Adrenal gland (tissue), 12 donors: ENCODE data around the gene ROM1. TPM values are rescaled to one million over a fixed set of nuclear protein-coding genes. Genes with fewer than 3 reads are reported as not detected.
A peak's percentile ranks its signal among the peaks of the same experiment; 100 is the strongest.

Experiments used
- DNase-seq, 7 donors: peaks; one replicate each; pipeline ENCODE4 v3.0.0-alpha.2; 2019 to 2020
- H3K27ac ChIP-seq, 5 donors: fragments of 200-600 bp; sonication (generic) in 4 of 5; 1 replicate in 3 of 5; 2 replicates in 2 of 5; pipeline versions ENCODE4 v1.5.1 to v1.8.0; 2016 to 2020; ENCODE audit warnings: mild to moderate bottlenecking in 1 of 5
- H3K27me3 ChIP-seq: fragments of 200-600 bp; 2 replicates; pipeline ENCODE4 v1.8.0; 2021
- H3K36me3 ChIP-seq, 2 donors: fragments of 200-600 bp; replicated peaks in 1 of 2; 1 replicate in 1 of 2; 2 replicates in 1 of 2; pipeline versions ENCODE4 v1.5.1 to v1.8.0; 2018 to 2022
- H3K4me1 ChIP-seq, 2 donors: fragments of 200-600 bp; replicated peaks in 1 of 2; 1 replicate in 1 of 2; 2 replicates in 1 of 2; pipeline versions ENCODE4 v1.5.1 to v1.8.0; 2018 to 2021
- H3K4me3 ChIP-seq, 4 donors: fragments of 200-600 bp; sonication (generic) in 3 of 4; one replicate each; pipeline ENCODE4 v1.5.1; 2016 to 2018
- H3K9me3 ChIP-seq, 3 donors: fragments of 200-600 bp; sonication (generic) in 1 of 3; replicated peaks in 1 of 3; 1 replicate in 2 of 3; 2 replicates in 1 of 3; pipeline versions ENCODE4 v1.5.1 to v1.8.0; 2016 to 2021
- CTCF ChIP-seq, 6 experiments: fragments of 450-650 bp in 4 of 6; fragments of 200-600 bp in 2 of 6; sonication (generic) in 1 of 6; IDR thresholded peaks; 1 replicate in 5 of 6; 2 replicates in 1 of 6; pipeline versions ENCODE4 v1.5.1 to v1.8.0; 2016 to 2021; ENCODE audit warnings: antibody characterized with exemption in 6 of 6, mild to moderate bottlenecking in 2 of 6, moderate library complexity in 1 of 6
- POLR2A ChIP-seq, 2 donors: fragments of 450-650 bp; IDR thresholded peaks; one replicate each; pipeline ENCODE4 v1.6.1; 2017; ENCODE audit warnings: antibody characterized with exemption in 2 of 2, mild to moderate bottlenecking in 2 of 2, moderate library complexity in 1 of 2
- WGBS, 4 donors: extraction: QIAGEN DNeasy Blood & Tissue Kit in 2 of 4; methylation state at CpG; one replicate each; pipeline versions ENCODE4 v1.1.5 to v1.1.7; 2013 to 2017; 5-methylcytosine and 5-hydroxymethylcytosine counted together
- intact Hi-C, 2 donors: fragments of 100-400 bp; cut with DNase I; formaldehyde crosslinking; loops; one replicate each; pipeline versions ENCODE4 v1.14.1 to v1.15.0; 2022 to 2023
- polyA plus RNA-seq, 3 donors: library from polyadenylated mRNA; stranded (reverse); fragments of 200-250 nt in 2 of 3; fragments of 350-450 nt in 1 of 3; fragmentation: Illumina TruSeq in 1 of 3; extraction: RNeasy Lipid Tissue Mini Kit (QIAGEN cat#74804) in 1 of 3; gene quantifications; one replicate each; pipeline ENCODE4 v1.2.3, GENCODE V29; 2013 to 2014
- total RNA-seq, 9 donors: library from RNA; depleted of rRNA in 4 of 9; stranded (reverse); fragments of >200 nt in 4 of 9; fragments of 120-200 nt in 1 of 9; fragmentation: NEBNext Ultra II Directional in 1 of 9; extraction: Animal tissue kit (Norgen Biotek cat#: 25700) in 1 of 9; gene quantifications; one replicate each; pipeline versions ENCODE4 v1.1.0 to v1.2.4, GENCODE V29; 2013 to 2023
- donor health status: healthy with polysubstance abuse.
- donor health status: Bipolar disorder and iron deficiency.
- donor health status: DM: yes; HTN: yes; CAD: no.
- donor health status: DM: no; HTN: no; CAD: no.
- donor health status: DM: no; HTN: no; CAD: no.
- donor health status: DM: yes; HTN: yes; CAD: no.

Gene ROM1
- total and polyA plus RNA-seq, 12 donors = 1.6 to 22.3 (median 5.3) TPM

- TF ChIP-seq CTCF (IDR thresholded peaks at IDR 0.05) (no peak), POLR2A (IDR thresholded peaks at IDR 0.05) (no peak)
- peak in 4 of 7 donors; percentile 44 to 57 (median 49) for DNase-seq
- Histone ChIP-seq H3K4me1 (peaks cover 13 to 45% of the 10 kb centered on the region in 2 donors), H3K4me3 (peak overlapping the region; percentile 64 to 92 (median 83)), H3K9me3 (no peaks in the 10 kb centered on the region), H3K27ac (peak overlapping the region in 4 of 5 donors; percentile 67 to 86 (median 70)), H3K27me3 (no peaks in the 10 kb centered on the region), H3K36me3 (peaks cover 0 to 58% of the 10 kb centered on the region in 2 donors)
- intact Hi-C loops = no loop called here
- 1% methylated on average over 31 to 33 of the region's 33 CpGs for WGBS, 4 donors
These were observed 40.0 kb upstream of the ROM1 start for GRCh38 chr11:62573006-62573591.

- WGBS, 4 donors = 0% methylated on average over 31 to 46 of the region's 46 CpGs
- Histone ChIP-seq H3K27ac (peak within 1 kb of the TSS; percentile 43 to 98 (median 85)), H3K36me3 (peaks cover 0 to 58% of the 10 kb centered on the region in 2 donors), H3K9me3 (no peaks in the 10 kb centered on the region), H3K27me3 (no peaks in the 10 kb centered on the region), H3K4me1 (peaks cover 13 to 45% of the 10 kb centered on the region in 2 donors), H3K4me3 (peak within 1 kb of the TSS; percentile 64 to 92 (median 83))
- peak; percentile 98 to 100 (median 99) for DNase-seq
- TF ChIP-seq CTCF (IDR thresholded peaks at IDR 0.05) (peak in 1 of 6 experiments; percentile 9), POLR2A (IDR thresholded peaks at IDR 0.05) (peak; percentile 63 to 81)
- intact Hi-C loops = no loop called here
These were observed 39.3 kb upstream of the ROM1 start, which contains the start of gene EEF1G for GRCh38 chr11:62573592-62574362. Gene EEF1G, minus strand, starts transcription at chr11:62573891. Its CDS starts 49 bp downstream, at chr11:62573842.

- H3K36me3 ChIP-seq = peaks cover 0 to 58% of the 10 kb centered on the region in 2 donors
These were observed 38.5 kb upstream of the ROM1 start for GRCh38 chr11:62574363-62575071.

More at GRCh38 chr11:62574363-62575071, 38.5 kb upstream of the ROM1 start:
- peak overlapping the region; percentile 43 to 98 (median 85) for H3K27ac ChIP-seq
- TF ChIP-seq POLR2A (IDR thresholded peaks at IDR 0.05) (no peak), CTCF (IDR thresholded peaks at IDR 0.05) (no peak)
- H3K27me3 ChIP-seq = no peaks in the 10 kb centered on the region
- peak in 4 of 7 donors; percentile 38 to 59 (median 55) for DNase-seq
- WGBS, 4 donors = 0 to 1% (median 1%) methylated on average over 23 to 33 of the region's 33 CpGs
- peaks cover 13 to 45% of the 10 kb centered on the region in 2 donors for H3K4me1 ChIP-seq
- peak overlapping the region in 3 of 4 donors; percentile 2 to 54 (median 41) for H3K4me3 ChIP-seq
- no peaks in the 10 kb centered on the region for H3K9me3 ChIP-seq
- intact Hi-C loops = no loop called here
